Neural progenitor cell (in vitro differentiated cells): Measurements from ENCODE around the gene PNMA8A. TPM values are rescaled to one million over a fixed set of nuclear protein-coding genes. Genes with fewer than 3 reads are reported as not detected.

ENCODE experiments used
- DNase-seq: peaks from one replicate; pipeline ENCODE4 v3.0.0-alpha.2; 2016; ENCODE audit warnings: low spot score
- H2AFZ ChIP-seq: fragments of 200-600 bp; sonication (generic); replicated peaks from 2 replicates; pipeline ENCODE4 v1.6.1; 2016; ENCODE audit warnings: antibody characterized with exemption
- H3F3A ChIP-seq: fragments of 200-600 bp; sonication (generic); 2 replicates; pipeline ENCODE4 v1.6.1; 2016; ENCODE audit warnings: antibody characterized with exemption, low read depth
- H3K27ac ChIP-seq: fragments of 200-600 bp; sonication (generic); 2 replicates; pipeline ENCODE4 v1.5.1; 2016; ENCODE audit warnings: mild to moderate bottlenecking
- H3K27me3 ChIP-seq: fragments of 200-600 bp; sonication (generic); 2 replicates; pipeline ENCODE4 v1.6.1; 2016; ENCODE audit warnings: mild to moderate bottlenecking, moderate library complexity
- H3K36me3 ChIP-seq: fragments of 200-600 bp; sonication (generic); 2 replicates; pipeline ENCODE4 v1.5.1; 2016
- H3K4me1 ChIP-seq: fragments of 200-600 bp; sonication (generic); 2 replicates; pipeline ENCODE4 v1.6.1; 2016; ENCODE audit warnings: mixed run types
- H3K4me2 ChIP-seq: fragments of 200-600 bp; sonication (generic); 2 replicates; pipeline ENCODE4 v1.6.1; 2016
- H3K4me3 ChIP-seq: fragments of 200-600 bp; sonication (generic); 2 replicates; pipeline ENCODE4 v1.5.1; 2016
- H3K79me2 ChIP-seq: fragments of 200-600 bp; sonication (generic); 2 replicates; pipeline ENCODE4 v1.6.1; 2016; ENCODE audit warnings: low read depth
- H3K9ac ChIP-seq: fragments of 200-600 bp; sonication (generic); 2 replicates; pipeline ENCODE4 v1.6.1; 2016
- H3K9me3 ChIP-seq: fragments of 200-600 bp; sonication (generic); 2 replicates; pipeline ENCODE4 v1.5.1; 2016; ENCODE audit warnings: low read depth
- H4K20me1 ChIP-seq: fragments of 200-600 bp; sonication (generic); 2 replicates; pipeline ENCODE4 v1.6.1; 2016; ENCODE audit warnings: low read depth
- H3K27ac Mint-ChIP-seq: 3 replicates; pipeline ENCODE4 v1.8.0; 2021; ENCODE audit warnings: mixed read lengths
- H3K27me3 Mint-ChIP-seq: 2 replicates; pipeline ENCODE4 v1.8.0; 2022; ENCODE audit warnings: low read depth, mild to moderate bottlenecking, inconsistent platforms, moderate library complexity, mixed read lengths; ENCODE audit not compliant: insufficient read depth
- H3K36me3 Mint-ChIP-seq: 3 replicates; pipeline ENCODE4 v1.8.0; 2021; ENCODE audit warnings: mixed read lengths
- H3K4me1 Mint-ChIP-seq: 3 replicates; pipeline ENCODE4 v1.8.0; 2021; ENCODE audit warnings: mixed read lengths
- H3K4me3 Mint-ChIP-seq: 3 replicates; pipeline ENCODE4 v1.8.0; 2021; ENCODE audit warnings: mild to moderate bottlenecking, moderate library complexity, mixed read lengths
- H3K9me3 Mint-ChIP-seq: 3 replicates; pipeline ENCODE4 v1.8.0; 2020; ENCODE audit warnings: mixed read lengths
- EZH2 ChIP-seq: fragments of 200-600 bp; sonication (generic); IDR thresholded peaks from 2 replicates; pipeline ENCODE4 v1.6.1; 2017; ENCODE audit warnings: antibody characterized with exemption, mild to moderate bottlenecking, moderate library complexity
- EZH2phosphoT487 ChIP-seq: fragments of 200-600 bp; sonication (generic); IDR thresholded peaks from 2 replicates; pipeline ENCODE4 v1.6.1; 2017; ENCODE audit warnings: antibody characterized with exemption
- total RNA-seq: library from RNA; depleted of rRNA; stranded (reverse); fragments of >200 nt; gene quantifications from 2 replicates; pipeline ENCODE4 v1.2.3, GENCODE V29; 2015; ENCODE audit warnings: low replicate concordance
- TF ChIP-seq, protein P1 (sequence below): fragments of 200-600 bp; sonication (generic); IDR thresholded peaks from 2 replicates; pipeline ENCODE4 v1.5.1; 2017; ENCODE audit warnings: antibody characterized with exemption, mild to moderate bottlenecking

Gene PNMA8A
- total RNA-seq, 1 donor from 2014 or later, result 43.9 TPM

GRCh38 chr19:46480415-46480814 lies 9.1 kb upstream of the PNMA8A start:
- peak overlapping the region; percentile 65 for H3K4me2 ChIP-seq
- H3K27me3 ChIP-seq, result no peaks in the 10 kb centered on the region
- Mint-ChIP-seq H3K36me3 (no peaks in the 10 kb centered on the region), H3K4me3 (no peak overlapping the region), H3K27me3 (peaks cover 10% of the 10 kb centered on the region), H3K4me1 (peaks cover 44% of the 10 kb centered on the region), H3K27ac (peak overlapping the region; percentile 83), H3K9me3 (peaks cover 4% of the 10 kb centered on the region)
- TF ChIP-seq, protein P1, sequence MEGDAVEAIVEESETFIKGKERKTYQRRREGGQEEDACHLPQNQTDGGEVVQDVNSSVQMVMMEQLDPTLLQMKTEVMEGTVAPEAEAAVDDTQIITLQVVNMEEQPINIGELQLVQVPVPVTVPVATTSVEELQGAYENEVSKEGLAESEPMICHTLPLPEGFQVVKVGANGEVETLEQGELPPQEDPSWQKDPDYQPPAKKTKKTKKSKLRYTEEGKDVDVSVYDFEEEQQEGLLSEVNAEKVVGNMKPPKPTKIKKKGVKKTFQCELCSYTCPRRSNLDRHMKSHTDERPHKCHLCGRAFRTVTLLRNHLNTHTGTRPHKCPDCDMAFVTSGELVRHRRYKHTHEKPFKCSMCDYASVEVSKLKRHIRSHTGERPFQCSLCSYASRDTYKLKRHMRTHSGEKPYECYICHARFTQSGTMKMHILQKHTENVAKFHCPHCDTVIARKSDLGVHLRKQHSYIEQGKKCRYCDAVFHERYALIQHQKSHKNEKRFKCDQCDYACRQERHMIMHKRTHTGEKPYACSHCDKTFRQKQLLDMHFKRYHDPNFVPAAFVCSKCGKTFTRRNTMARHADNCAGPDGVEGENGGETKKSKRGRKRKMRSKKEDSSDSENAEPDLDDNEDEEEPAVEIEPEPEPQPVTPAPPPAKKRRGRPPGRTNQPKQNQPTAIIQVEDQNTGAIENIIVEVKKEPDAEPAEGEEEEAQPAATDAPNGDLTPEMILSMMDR, result no peak
- TF ChIP-seq EZH2 (no peak), EZH2phosphoT487 (no peak)
- peaks cover 23% of the 10 kb centered on the region for H3F3A ChIP-seq
- H3K4me3 ChIP-seq, result no peak overlapping the region
- H3K4me1 ChIP-seq, result peaks cover 17% of the 10 kb centered on the region
- peak; percentile 65 for DNase-seq
- peak overlapping the region; percentile 86 for H2AFZ ChIP-seq
- H4K20me1 ChIP-seq, result no peaks in the 10 kb centered on the region
- H3K27ac ChIP-seq, result peak overlapping the region; percentile 63
- H3K9ac ChIP-seq, result no peak overlapping the region
- H3K9me3 ChIP-seq, result no peaks in the 10 kb centered on the region
- H3K79me2 ChIP-seq, result no peaks in the 10 kb centered on the region
- H3K36me3 ChIP-seq, result no peaks in the 10 kb centered on the region

DNA sequence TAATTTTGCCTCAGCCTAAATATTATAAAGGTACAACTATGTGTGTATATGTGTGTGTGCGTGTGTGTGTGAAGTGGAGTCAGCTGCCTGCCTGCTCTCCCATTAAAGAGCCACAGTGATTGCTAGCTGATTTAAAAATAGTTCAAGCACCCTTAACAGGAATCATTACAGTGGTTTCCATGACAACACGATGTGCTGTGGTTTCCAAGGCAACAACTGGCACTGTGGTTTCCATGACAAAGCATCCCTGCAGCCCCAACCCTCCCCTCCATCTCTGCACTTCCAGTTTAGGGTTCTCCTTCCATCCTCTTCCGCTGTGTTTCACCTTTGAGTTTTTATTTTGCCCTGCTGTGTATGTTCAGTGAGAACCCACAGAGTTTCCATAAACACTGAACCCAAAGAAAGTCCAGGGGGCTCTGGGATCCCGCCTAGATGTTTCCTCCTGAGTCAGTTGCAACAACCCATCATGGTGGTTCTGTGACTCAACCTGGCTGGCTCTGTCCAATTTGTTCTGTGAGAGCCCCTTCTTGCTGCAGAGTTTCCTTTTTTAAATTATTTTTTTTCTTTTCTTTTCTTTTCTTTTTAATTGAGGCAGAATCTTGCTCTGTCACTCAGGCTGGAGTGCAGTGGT lies 7.1 kb upstream of the PNMA8A start:
- Mint-ChIP-seq H3K9me3 (no peaks in the 10 kb centered on the region), H3K27ac (no peak overlapping the region), H3K4me1 (peaks cover 46% of the 10 kb centered on the region), H3K27me3 (peaks cover 7% of the 10 kb centered on the region), H3K36me3 (no peaks in the 10 kb centered on the region), H3K4me3 (no peak overlapping the region)
- Histone ChIP-seq H3K27me3 (no peaks in the 10 kb centered on the region), H3K9ac (no peak overlapping the region), H3K36me3 (no peaks in the 10 kb centered on the region), H3K4me2 (no peak overlapping the region), H3K79me2 (no peaks in the 10 kb centered on the region), H3F3A (peaks cover 15% of the 10 kb centered on the region), H3K9me3 (no peaks in the 10 kb centered on the region), H4K20me1 (no peaks in the 10 kb centered on the region), H2AFZ (no peak overlapping the region), H3K4me3 (no peak overlapping the region), H3K27ac (no peak overlapping the region), H3K4me1 (peaks cover 10% of the 10 kb centered on the region)
- peak; percentile 75 for DNase-seq
- no peak for TF ChIP-seq EZH2phosphoT487
- TF ChIP-seq, protein P1, result no peak
- no peak for TF ChIP-seq EZH2

- H3F3A ChIP-seq, result peaks cover 18% of the 10 kb centered on the region
- Mint-ChIP-seq H3K27ac (no peak overlapping the region), H3K4me1 (peaks cover 46% of the 10 kb centered on the region), H3K36me3 (no peaks in the 10 kb centered on the region), H3K4me3 (no peak overlapping the region), H3K27me3 (peaks cover 11% of the 10 kb centered on the region), H3K9me3 (no peaks in the 10 kb centered on the region)
- H3K27ac ChIP-seq, result no peak overlapping the region
- H2AFZ ChIP-seq, result no peak overlapping the region
- peaks cover 10% of the 10 kb centered on the region for H3K4me1 ChIP-seq
- no peak overlapping the region for H3K4me2 ChIP-seq
- TF ChIP-seq EZH2phosphoT487 (no peak), EZH2 (no peak)
- TF ChIP-seq, protein P1, result no peak
- no peak for DNase-seq
- no peaks in the 10 kb centered on the region for H3K9me3 ChIP-seq
- peaks cover under 1% of the 10 kb centered on the region for H3K79me2 ChIP-seq
- no peaks in the 10 kb centered on the region for H4K20me1 ChIP-seq
- H3K27me3 ChIP-seq, result peaks cover 3% of the 10 kb centered on the region
- H3K9ac ChIP-seq, result no peak overlapping the region
- no peak overlapping the region for H3K4me3 ChIP-seq
- H3K36me3 ChIP-seq, result no peaks in the 10 kb centered on the region
Measured at GRCh38 chr19:46475986-46476385, 4.6 kb upstream of the PNMA8A start.
